ENCODE results near the gene ASB18. TPM values are rescaled to one million over a fixed set of nuclear protein-coding genes. Genes with fewer than 3 reads are reported as not detected.

Gene ASB18
- total and polyA plus RNA-seq, 2 of the 13 experiments (the other 11 are each of a cell fraction or from before 2014, with no cell fraction given), result not detected

- Histone ChIP-seq H3K36me3 (replicated peaks in 1 of 2; ENCODE audit: control insufficient read depth in 1 of 2, insufficient read depth in 2 of 2, low read length in 2 of 2) (no peaks in the 10 kb centered on the region), H3K4me2 (ENCODE audit: low read depth, low read length) (no peak overlapping the region), H3K9ac (ENCODE audit: insufficient read depth, low read depth, low read length) (no peak overlapping the region), H3K27ac (ENCODE audit: extremely low read length, insufficient read depth, low read length) (no peak overlapping the region), H3K9me3 (ENCODE audit: low read length) (no peaks in the 10 kb centered on the region), H3K4me1 (ENCODE audit: insufficient read depth, low read length) (no peaks in the 10 kb centered on the region), H4K20me1 (ENCODE audit: insufficient read depth, low read length) (no peaks in the 10 kb centered on the region), H3K79me2 (ENCODE audit: insufficient read depth, low read length) (no peaks in the 10 kb centered on the region), H3K27me3 (ENCODE audit: control insufficient read depth in 1 of 2, insufficient read depth in 2 of 2, low read length in 2 of 2) (peaks cover 15 to 81% of the 10 kb centered on the region in 2 experiments), H2AFZ (ENCODE audit: low read length) (no peak overlapping the region), H3K4me3 (replicated peaks in 1 of 3; ENCODE audit: insufficient read depth in 1 of 3, low read depth in 2 of 3, low read length in 3 of 3) (no peak overlapping the region)
- no TSS peak for BruUV-seq (replicated peaks)
- TF ChIP-seq ZBTB44 (CRISPR knock-in tag; IDR thresholded peaks at IDR 0.05), result no peak
- no peak for TF ChIP-seq ZBTB25 (CRISPR knock-in tag; IDR thresholded peaks at IDR 0.05)
- no peak for TF ChIP-seq AHR (CRISPR knock-in tag; IDR thresholded peaks at IDR 0.05)
- TF ChIP-seq ZNF232 (CRISPR knock-in tag; IDR thresholded peaks at IDR 0.05; ENCODE audit: borderline replicate concordance), result no peak
- TF ChIP-seq ZNF574 (CRISPR knock-in tag; IDR thresholded peaks at IDR 0.05), result no peak
- TF ChIP-seq HOXA5 (CRISPR knock-in tag; IDR thresholded peaks at IDR 0.05), result no peak
- no peak for TF ChIP-seq UBTF (CRISPR knock-in tag; IDR thresholded peaks at IDR 0.05)
- TF ChIP-seq SMARCE1 (IDR thresholded peaks at IDR 0.05; ENCODE audit: borderline replicate concordance), result no peak
- no peak for TF ChIP-seq EEA1 (CRISPR knock-in tag; IDR thresholded peaks at IDR 0.05; ENCODE audit: borderline replicate concordance)
- TF ChIP-seq JUNB (CRISPR knock-in tag; IDR thresholded peaks at IDR 0.05; ENCODE audit: borderline replicate concordance), result no peak
- in situ Hi-C loops (cut with HindIII; ENCODE audit: extremely low pct_ligation_motif_present, low pct_unique_long_range_greater_than_20kb) (no loop called here), intact Hi-C loops (cut with micrococcal nuclease; ENCODE audit: unreplicated experiment) (no loop called here)
- ATAC-seq, result no peak
- no peak for DNase-seq (ENCODE audit: low spot score)
- POLR2A ChIA-PET, result no interaction called here
- WGBS (ENCODE audit: low lambda C conversion rate), result 10% methylated on average over 12 of the region's 13 CpGs
- CTCF ChIA-PET (ENCODE audit: low intra/inter-chr PET ratio, low total read pairs), result no interaction called here
- no peak for FAIRE-seq
Observed at GRCh38 chr2:236241181-236242056, 22.8 kb downstream of the ASB18 start.
